Common myeloid progenitor, CD34-positive (primary cell): Measurements from ENCODE around the gene DIAPH3.

ENCODE experiments used
- CTCF ChIA-PET: fragments of 350-600 bp; sonication (Branson Sonifier 250); formaldehyde crosslinking; loops from one replicate; lab custom pipeline; 2021; ENCODE audit warnings: antibody characterized with exemption; lab: Charles Lee
- POLR2A ChIA-PET: fragments of 350-600 bp; sonication (Branson Sonifier 250); formaldehyde crosslinking; loops from one replicate; lab custom pipeline; 2021; ENCODE audit warnings: antibody characterized with exemption; lab: Charles Lee
- DNase-seq, 3 donors: peaks; one replicate each; pipeline versions ENCODE4 v3.0.0 to v3.0.0-alpha.2; 2013
- H3K27ac ChIP-seq, 2 experiments: 1 replicate in 1 of 2; 2 replicates in 1 of 2; pipeline ENCODE4 v1.7.0; 2013; ENCODE audit warnings: inconsistent platforms in 2 of 2, low read length in 2 of 2, mild to moderate bottlenecking in 2 of 2, low read depth in 1 of 2, moderate library complexity in 1 of 2; ENCODE audit not compliant: severe bottlenecking in 2 of 2, insufficient read depth in 1 of 2, poor library complexity in 1 of 2
- H3K27me3 ChIP-seq, 5 experiments: replicated peaks in 2 of 5; 1 replicate in 3 of 5; 2 replicates in 2 of 5; pipeline versions ENCODE4 v1.6.1 to v1.7.0; 2013; ENCODE audit warnings: low read length in 4 of 5, mild to moderate bottlenecking in 2 of 5, moderate library complexity in 2 of 5, inconsistent platforms in 1 of 5; ENCODE audit not compliant: insufficient read depth in 5 of 5, control insufficient read depth in 4 of 5
- H3K36me3 ChIP-seq, 4 experiments: 1 replicate in 2 of 4; 2 replicates in 2 of 4; pipeline versions ENCODE4 v1.6.1 to v1.7.0; 2013; ENCODE audit warnings: low read length in 3 of 4, control low read depth in 1 of 4, mild to moderate bottlenecking in 1 of 4; ENCODE audit not compliant: control insufficient read depth in 4 of 4, insufficient read depth in 4 of 4
- H3K4me1 ChIP-seq, 4 experiments: 1 replicate in 3 of 4; 2 replicates in 1 of 4; pipeline versions ENCODE4 v1.6.1 to v1.7.1; 2013; ENCODE audit warnings: low read length in 3 of 4, mild to moderate bottlenecking in 3 of 4, control low read depth in 1 of 4, inconsistent platforms in 1 of 4, moderate library complexity in 1 of 4; ENCODE audit not compliant: control insufficient read depth in 4 of 4, insufficient read depth in 4 of 4; ENCODE audit errors: control extremely low read depth in 1 of 4
- H3K4me3 ChIP-seq, 7 experiments: 1 replicate in 4 of 7; 2 replicates in 3 of 7; pipeline versions ENCODE4 v1.5.1 to v1.7.0; 2013; ENCODE audit warnings: mild to moderate bottlenecking in 7 of 7, low read length in 6 of 7, moderate library complexity in 6 of 7, inconsistent platforms in 2 of 7, low read depth in 2 of 7, control low read depth in 1 of 7; ENCODE audit not compliant: insufficient read depth in 4 of 7, control insufficient read depth in 1 of 7; ENCODE audit errors: extremely low read depth in 1 of 7
- H3K9me3 ChIP-seq, 5 experiments: 1 replicate in 4 of 5; 2 replicates in 1 of 5; pipeline versions ENCODE4 v1.6.1 to v1.7.1; 2013; ENCODE audit warnings: low read length in 4 of 5, mild to moderate bottlenecking in 2 of 5, inconsistent platforms in 1 of 5, low read depth in 1 of 5, moderate library complexity in 1 of 5; ENCODE audit not compliant: control insufficient read depth in 4 of 5, insufficient read depth in 2 of 5; ENCODE audit errors: control extremely low read depth in 1 of 5
- WGBS: methylation state at CpG from one replicate; pipeline ENCODE4 v1.1.5; 2013; ENCODE audit not compliant: insufficient coverage; 5-methylcytosine and 5-hydroxymethylcytosine counted together

Gene DIAPH3

GRCh38 chr13:60182907-60183306 is 19.2 kb upstream of the DIAPH3 start:
- WGBS: no CpG with 5 or more reads among the region's 1 CpG
- no peak overlapping the region for H3K27ac ChIP-seq
- DNase-seq: no peak
- no peaks in the 10 kb centered on the region for H3K4me1 ChIP-seq
- POLR2A ChIA-PET: no interaction called here
- no peaks in the 10 kb centered on the region for H3K36me3 ChIP-seq
- no peak overlapping the region for H3K4me3 ChIP-seq
- no peaks in the 10 kb centered on the region for H3K9me3 ChIP-seq
- no peaks in the 10 kb centered on the region for H3K27me3 ChIP-seq
- CTCF ChIA-PET: no interaction called here

- no peak for DNase-seq
- CTCF ChIA-PET: no interaction called here
- no peaks in the 10 kb centered on the region for H3K36me3 ChIP-seq
- H3K27me3 ChIP-seq: peaks cover 0 to 8% (median 0%) of the 10 kb centered on the region in 5 experiments
- no peaks in the 10 kb centered on the region for H3K4me1 ChIP-seq
- no peaks in the 10 kb centered on the region for H3K9me3 ChIP-seq
- no peak overlapping the region for H3K27ac ChIP-seq
- H3K4me3 ChIP-seq: no peak overlapping the region
- WGBS: no CpG with 5 or more reads among the region's 1 CpG
- POLR2A ChIA-PET: no interaction called here
Measured at GRCh38 chr13:60178327-60178726, 14.6 kb upstream of the DIAPH3 start.

- Histone ChIP-seq H3K36me3 (no peaks in the 10 kb centered on the region), H3K4me1 (no peaks in the 10 kb centered on the region), H3K27ac (no peak overlapping the region), H3K4me3 (no peak overlapping the region), H3K9me3 (no peaks in the 10 kb centered on the region), H3K27me3 (peaks cover 0 to 8% (median 2%) of the 10 kb centered on the region in 5 experiments)
- POLR2A ChIA-PET: no interaction called here
- 88% methylated on average over 4 of the region's 5 CpGs for WGBS
- CTCF ChIA-PET: no interaction called here
- no peak for DNase-seq
Measured at GRCh38 chr13:60175571-60175970, 11.8 kb upstream of the DIAPH3 start.

GRCh38 chr13:60174113-60174512 is 10.4 kb upstream of the DIAPH3 start:
- Histone ChIP-seq H3K27ac (no peak overlapping the region), H3K4me3 (no peak overlapping the region), H3K9me3 (no peaks in the 10 kb centered on the region), H3K4me1 (no peaks in the 10 kb centered on the region), H3K36me3 (no peaks in the 10 kb centered on the region), H3K27me3 (peaks cover 0 to 8% (median 2%) of the 10 kb centered on the region in 5 experiments)
- WGBS: 93% methylated on average over 3 of the region's 5 CpGs
- no peak for DNase-seq
- POLR2A ChIA-PET: no interaction called here
- CTCF ChIA-PET: interaction anchor here (1.0 kb wide), 1 partner anchor 9 kb away, joined by 3 read pairs; no protein-coding TSS in a partner anchor

GRCh38 chr13:60172111-60172510 is 8.4 kb upstream of the DIAPH3 start:
- Histone ChIP-seq H3K4me1 (no peaks in the 10 kb centered on the region), H3K4me3 (no peak overlapping the region), H3K9me3 (no peaks in the 10 kb centered on the region), H3K27ac (no peak overlapping the region), H3K27me3 (peaks cover 0 to 8% (median 2%) of the 10 kb centered on the region in 5 experiments), H3K36me3 (no peaks in the 10 kb centered on the region)
- no peak for DNase-seq
- no CpG with 5 or more reads among the region's 2 CpGs for WGBS
- POLR2A ChIA-PET: no interaction called here
- CTCF ChIA-PET: no interaction called here

- no peaks in the 10 kb centered on the region for H3K4me1 ChIP-seq
- no peak overlapping the region for H3K4me3 ChIP-seq
- WGBS: 94% methylated on average over 3 of the region's 3 CpGs
- no peaks in the 10 kb centered on the region for H3K9me3 ChIP-seq
- DNase-seq: no peak
- CTCF ChIA-PET: no interaction called here
- POLR2A ChIA-PET: no interaction called here
- no peak overlapping the region for H3K27ac ChIP-seq
- H3K27me3 ChIP-seq: peaks cover 0 to 8% (median 2%) of the 10 kb centered on the region in 5 experiments
- H3K36me3 ChIP-seq: no peaks in the 10 kb centered on the region
Measured at GRCh38 chr13:60170414-60170813, 6.7 kb upstream of the DIAPH3 start.

- H3K27ac ChIP-seq: no peak overlapping the region
- H3K36me3 ChIP-seq: no peaks in the 10 kb centered on the region
- DNase-seq: no peak
- ChIA-PET CTCF (no interaction called here), POLR2A (no interaction called here)
- H3K9me3 ChIP-seq: no peaks in the 10 kb centered on the region
- H3K4me1 ChIP-seq: peaks cover 1 to 8% (median 6%) of the 10 kb centered on the region in 4 experiments
- H3K27me3 ChIP-seq: peaks cover 0 to 6% (median 2%) of the 10 kb centered on the region in 5 experiments
- 100% methylated on average over 2 of the region's 3 CpGs for WGBS
- H3K4me3 ChIP-seq: no peak overlapping the region
Measured at GRCh38 chr13:60169239-60170031, 5.7 kb upstream of the DIAPH3 start.
